ENCODE results near the gene FGD5.
"Not testable (repeated sequence)": the region's sequence is repeated elsewhere in the genome, so short reads cannot be mapped to it uniquely, and the experiment has no call there.

FGD5 gene

DNA sequence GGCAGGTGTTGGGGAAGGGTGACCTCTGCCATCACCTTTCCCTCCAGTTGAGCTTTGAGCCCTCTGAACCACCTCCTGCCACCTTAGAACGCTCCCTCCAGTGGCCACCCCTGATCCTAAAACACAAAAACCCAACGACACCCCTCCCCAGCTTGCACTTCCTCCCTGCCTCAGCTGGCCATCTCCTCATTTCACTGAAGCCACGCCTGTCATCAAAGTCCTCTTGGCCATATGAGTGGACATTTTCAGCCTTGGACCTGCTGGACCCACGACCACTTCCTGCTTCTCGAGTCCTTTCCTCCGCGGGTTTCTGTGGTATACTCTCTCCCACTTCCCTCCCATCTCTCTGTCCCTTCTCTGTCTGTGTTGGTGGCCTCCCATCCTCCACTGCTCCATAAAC lies 80.2 kb downstream of the FGD5 start:
- no peaks in the 10 kb centered on the region for H3K36me3 ChIP-seq
- H3K9me3 ChIP-seq, result no peaks in the 10 kb centered on the region
- TF ChIP-seq, protein P1, sequence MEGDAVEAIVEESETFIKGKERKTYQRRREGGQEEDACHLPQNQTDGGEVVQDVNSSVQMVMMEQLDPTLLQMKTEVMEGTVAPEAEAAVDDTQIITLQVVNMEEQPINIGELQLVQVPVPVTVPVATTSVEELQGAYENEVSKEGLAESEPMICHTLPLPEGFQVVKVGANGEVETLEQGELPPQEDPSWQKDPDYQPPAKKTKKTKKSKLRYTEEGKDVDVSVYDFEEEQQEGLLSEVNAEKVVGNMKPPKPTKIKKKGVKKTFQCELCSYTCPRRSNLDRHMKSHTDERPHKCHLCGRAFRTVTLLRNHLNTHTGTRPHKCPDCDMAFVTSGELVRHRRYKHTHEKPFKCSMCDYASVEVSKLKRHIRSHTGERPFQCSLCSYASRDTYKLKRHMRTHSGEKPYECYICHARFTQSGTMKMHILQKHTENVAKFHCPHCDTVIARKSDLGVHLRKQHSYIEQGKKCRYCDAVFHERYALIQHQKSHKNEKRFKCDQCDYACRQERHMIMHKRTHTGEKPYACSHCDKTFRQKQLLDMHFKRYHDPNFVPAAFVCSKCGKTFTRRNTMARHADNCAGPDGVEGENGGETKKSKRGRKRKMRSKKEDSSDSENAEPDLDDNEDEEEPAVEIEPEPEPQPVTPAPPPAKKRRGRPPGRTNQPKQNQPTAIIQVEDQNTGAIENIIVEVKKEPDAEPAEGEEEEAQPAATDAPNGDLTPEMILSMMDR (IDR thresholded peaks at IDR 0.05; ENCODE audit: low read depth, low read length), result no peak
- H3K4me3 ChIP-seq (ENCODE audit: low read depth, low read length), result no peak overlapping the region
- H3K27me3 ChIP-seq, result no peaks in the 10 kb centered on the region
- no peak for DNase-seq
- H3K4me1 ChIP-seq, result no peaks in the 10 kb centered on the region

DNA sequence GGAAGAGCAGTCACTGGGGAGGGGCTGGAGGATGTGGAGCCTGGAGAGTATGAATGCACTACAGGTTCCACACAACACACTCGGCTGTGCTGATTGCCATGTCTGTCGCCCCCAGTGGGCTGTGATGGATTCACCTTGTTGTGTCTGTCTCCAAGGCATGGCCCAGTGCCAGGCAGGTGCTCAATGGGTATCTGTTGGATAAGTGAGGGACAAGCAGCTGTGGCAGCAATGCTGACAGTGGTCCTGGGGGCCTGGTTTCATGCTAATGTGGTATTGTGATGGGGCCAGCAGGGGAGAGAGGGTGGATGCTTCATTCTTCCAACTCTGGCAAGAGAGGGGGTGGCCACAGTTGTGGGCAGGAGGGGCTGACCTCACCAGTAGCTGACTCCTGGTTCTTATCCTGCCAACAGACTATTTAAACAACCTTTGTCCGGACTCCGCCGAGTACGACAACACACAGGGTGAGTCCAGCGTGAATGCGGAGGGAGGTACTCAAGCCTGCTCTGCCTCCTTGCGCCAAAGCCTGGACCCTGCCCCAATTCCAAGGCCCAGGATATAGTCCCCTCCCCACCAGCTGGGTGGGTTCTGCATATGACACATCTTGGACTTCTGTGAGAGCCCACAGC lies 81.3 kb downstream of the FGD5 start:
- Histone ChIP-seq H3K4me3 (ENCODE audit: low read depth, low read length) (no peak overlapping the region), H3K27me3 (no peaks in the 10 kb centered on the region), H3K9me3 (no peaks in the 10 kb centered on the region), H3K36me3 (no peaks in the 10 kb centered on the region), H3K4me1 (no peaks in the 10 kb centered on the region)
- TF ChIP-seq, protein P1 (IDR thresholded peaks at IDR 0.05; ENCODE audit: low read depth, low read length), result no peak
- peak; percentile 30 for DNase-seq

DNA sequence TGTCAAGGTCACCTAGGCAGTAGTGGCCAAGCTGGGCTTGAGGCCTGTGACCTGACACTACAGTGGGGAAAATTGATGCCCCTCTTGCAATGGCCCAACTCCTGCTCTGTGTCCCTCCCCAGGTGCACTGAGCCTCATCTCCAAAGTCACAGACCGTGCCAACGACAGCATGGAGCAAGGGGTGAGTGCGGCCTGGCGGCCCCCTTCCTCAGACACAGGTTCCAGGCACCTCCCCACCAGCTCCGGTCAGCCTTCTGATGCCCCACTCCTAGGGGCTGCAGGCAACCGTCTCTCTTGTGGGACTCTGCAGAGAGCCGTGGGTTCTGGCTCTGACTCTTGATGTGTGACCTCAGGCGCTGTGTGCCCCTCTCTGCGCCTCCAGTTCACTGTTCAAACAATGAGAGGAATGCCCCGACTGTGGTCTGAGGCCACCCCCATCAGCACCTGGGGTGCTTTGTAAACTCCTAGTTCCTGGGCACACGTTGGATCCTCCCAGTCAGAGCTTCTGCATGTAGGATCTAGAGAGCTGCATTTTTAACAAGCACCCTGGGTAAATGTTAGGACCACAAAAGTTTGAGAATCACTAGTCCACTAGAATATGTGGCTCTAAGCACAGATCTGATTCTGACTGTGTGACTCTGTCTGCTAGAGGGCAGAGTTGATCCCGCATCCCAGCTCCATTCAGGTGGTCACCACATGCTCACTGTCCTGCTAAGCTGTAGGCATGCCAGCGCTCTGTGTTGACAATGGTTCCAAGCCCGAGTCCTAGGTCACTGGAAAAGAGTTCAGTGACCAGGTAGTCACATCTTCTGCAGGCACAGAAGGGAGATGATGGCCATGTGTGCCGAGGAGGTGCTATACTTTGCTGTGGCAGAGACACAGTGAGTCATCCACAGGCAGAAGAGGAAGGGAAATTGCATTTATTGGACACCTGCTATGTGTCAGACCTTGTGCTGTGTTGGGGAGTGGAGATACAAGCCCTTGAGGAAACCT lies 82.4 kb downstream of the FGD5 start:
- DNase-seq, result no peak

DNA sequence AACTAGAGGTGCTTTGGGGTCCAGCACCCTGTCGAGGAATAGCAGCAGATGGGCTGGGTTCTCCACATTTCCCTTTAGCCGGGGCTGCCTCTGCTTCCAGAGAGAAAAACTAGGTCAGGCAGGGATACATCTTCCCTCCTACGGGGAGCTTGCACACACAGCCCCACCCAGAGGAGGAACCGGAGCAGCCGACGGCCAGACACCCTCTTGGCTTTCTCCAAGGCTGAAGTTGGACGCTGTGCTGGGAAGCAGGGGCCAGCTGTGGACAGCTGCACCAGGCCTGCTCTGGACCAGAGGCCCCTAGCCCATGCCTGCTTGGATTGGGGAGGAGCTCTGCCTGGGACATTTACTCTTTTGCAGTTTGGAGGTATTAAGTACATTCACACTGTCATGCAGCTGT lies 84.0 kb downstream of the FGD5 start:
- H3K27me3 ChIP-seq, result no peaks in the 10 kb centered on the region
- TF ChIP-seq, protein P1 (IDR thresholded peaks at IDR 0.05; ENCODE audit: low read depth, low read length), result no peak
- no peak for DNase-seq

More for the DNA sequence above, 82.4 kb downstream of the FGD5 start:
- Histone ChIP-seq H3K9me3 (no peaks in the 10 kb centered on the region), H3K27me3 (no peaks in the 10 kb centered on the region), H3K4me3 (ENCODE audit: low read depth, low read length) (no peak overlapping the region), H3K36me3 (no peaks in the 10 kb centered on the region), H3K4me1 (no peaks in the 10 kb centered on the region)
- TF ChIP-seq, protein P1 (IDR thresholded peaks at IDR 0.05; ENCODE audit: low read depth, low read length), result no peak

DNA sequence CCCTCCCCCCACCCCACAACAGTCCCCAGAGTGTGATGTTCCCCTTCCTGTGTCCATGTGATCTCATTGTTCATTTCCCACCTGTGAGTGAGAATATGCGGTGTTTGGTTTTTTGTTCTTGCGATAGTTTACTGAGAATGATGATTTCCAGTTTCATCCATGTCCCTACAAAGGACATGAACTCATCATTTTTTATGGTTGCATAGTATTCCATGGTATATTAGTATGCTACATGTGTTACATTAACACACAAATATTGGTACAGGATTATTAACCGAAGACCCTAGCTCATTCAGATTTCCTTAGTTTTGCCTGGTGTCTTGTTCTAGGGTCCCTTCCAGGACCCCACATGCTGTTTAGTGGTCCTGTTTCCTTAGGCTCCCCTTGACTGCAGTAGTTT lies 84.7 kb downstream of the FGD5 start:
- DNase-seq; H3K36me3 ChIP-seq; H3K9me3 ChIP-seq; H3K27me3 ChIP-seq; H3K4me1 ChIP-seq; H3K4me3 ChIP-seq (ENCODE audit: low read depth, low read length): not testable (repeated sequence)

More for the DNA sequence above, 84.0 kb downstream of the FGD5 start:
- Histone ChIP-seq H3K4me3 (ENCODE audit: low read depth, low read length) (no peak overlapping the region), H3K9me3 (no peaks in the 10 kb centered on the region), H3K36me3 (no peaks in the 10 kb centered on the region), H3K4me1 (no peaks in the 10 kb centered on the region)

DNA sequence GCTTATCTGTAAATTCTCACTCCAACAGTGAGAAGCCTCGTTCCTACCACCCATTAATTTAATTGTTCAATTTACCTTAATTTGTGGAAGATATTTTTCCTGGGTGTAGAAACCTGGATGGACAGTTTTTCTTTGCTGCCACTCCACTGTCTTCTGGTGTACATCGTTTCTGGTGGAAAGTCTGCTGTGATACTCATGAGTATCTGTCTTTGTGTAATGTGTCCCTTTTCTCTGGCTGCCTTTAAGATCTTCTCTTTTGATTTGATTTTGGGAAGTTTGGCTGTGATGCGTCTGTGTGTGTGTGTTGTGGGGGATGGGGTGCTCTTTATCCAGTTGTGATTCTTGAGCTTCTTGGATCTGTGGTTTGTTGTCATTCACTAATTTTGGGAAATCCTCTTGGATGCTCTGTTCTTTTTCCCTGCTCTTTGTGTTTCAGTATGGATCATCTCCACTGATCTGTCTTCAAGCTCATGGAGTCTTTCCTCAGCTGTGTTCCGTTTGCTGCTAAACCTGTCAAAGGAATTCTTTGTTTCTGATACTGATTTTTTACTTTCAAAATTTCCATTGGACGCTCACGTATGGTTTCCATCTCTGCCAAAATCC lies 86.4 kb downstream of the FGD5 start:
- H3K9me3 ChIP-seq, result no peaks in the 10 kb centered on the region
- no peak for DNase-seq
- TF ChIP-seq, protein P1 (IDR thresholded peaks at IDR 0.05; ENCODE audit: low read depth, low read length), result no peak
- no peaks in the 10 kb centered on the region for H3K36me3 ChIP-seq
- no peaks in the 10 kb centered on the region for H3K4me1 ChIP-seq
- no peaks in the 10 kb centered on the region for H3K27me3 ChIP-seq
- no peak overlapping the region for H3K4me3 ChIP-seq (ENCODE audit: low read depth, low read length)
